Muscle layer of colon (tissue), 2 donors: Measurements from ENCODE around the gene NUAK2.

Experiments
- H3K27ac ChIP-seq: one replicate; pipeline ENCODE4 v1.7.0; 2013; ENCODE audit warnings: low read depth, mild to moderate bottlenecking, low read length, moderate library complexity
- H3K27me3 ChIP-seq, 2 donors: one replicate each; pipeline ENCODE4 v1.7.0; 2013; ENCODE audit warnings: low read length in 2 of 2, mild to moderate bottlenecking in 2 of 2; ENCODE audit not compliant: insufficient read depth in 2 of 2, control insufficient read depth in 1 of 2
- H3K36me3 ChIP-seq: one replicate; pipeline ENCODE4 v1.7.0; 2013; ENCODE audit warnings: mild to moderate bottlenecking, low read length; ENCODE audit not compliant: insufficient read depth
- H3K4me1 ChIP-seq: one replicate; pipeline ENCODE4 v1.7.0; 2013; ENCODE audit warnings: mild to moderate bottlenecking, low read length; ENCODE audit not compliant: insufficient read depth
- H3K4me3 ChIP-seq, 2 donors: one replicate each; pipeline ENCODE4 v1.7.0; 2013; ENCODE audit warnings: low read length in 2 of 2, low read depth in 1 of 2, mild to moderate bottlenecking in 1 of 2, moderate library complexity in 1 of 2
- H3K9ac ChIP-seq: one replicate; pipeline ENCODE4 v1.7.0; 2013; ENCODE audit warnings: low read length
- H3K9me3 ChIP-seq: one replicate; pipeline ENCODE4 v1.7.0; 2013; ENCODE audit warnings: mild to moderate bottlenecking, low read length
- donor health status: abdominal sarcoma.
- donor health status: Adenocarcinoma of cecum.

The NUAK2 gene

DNA sequence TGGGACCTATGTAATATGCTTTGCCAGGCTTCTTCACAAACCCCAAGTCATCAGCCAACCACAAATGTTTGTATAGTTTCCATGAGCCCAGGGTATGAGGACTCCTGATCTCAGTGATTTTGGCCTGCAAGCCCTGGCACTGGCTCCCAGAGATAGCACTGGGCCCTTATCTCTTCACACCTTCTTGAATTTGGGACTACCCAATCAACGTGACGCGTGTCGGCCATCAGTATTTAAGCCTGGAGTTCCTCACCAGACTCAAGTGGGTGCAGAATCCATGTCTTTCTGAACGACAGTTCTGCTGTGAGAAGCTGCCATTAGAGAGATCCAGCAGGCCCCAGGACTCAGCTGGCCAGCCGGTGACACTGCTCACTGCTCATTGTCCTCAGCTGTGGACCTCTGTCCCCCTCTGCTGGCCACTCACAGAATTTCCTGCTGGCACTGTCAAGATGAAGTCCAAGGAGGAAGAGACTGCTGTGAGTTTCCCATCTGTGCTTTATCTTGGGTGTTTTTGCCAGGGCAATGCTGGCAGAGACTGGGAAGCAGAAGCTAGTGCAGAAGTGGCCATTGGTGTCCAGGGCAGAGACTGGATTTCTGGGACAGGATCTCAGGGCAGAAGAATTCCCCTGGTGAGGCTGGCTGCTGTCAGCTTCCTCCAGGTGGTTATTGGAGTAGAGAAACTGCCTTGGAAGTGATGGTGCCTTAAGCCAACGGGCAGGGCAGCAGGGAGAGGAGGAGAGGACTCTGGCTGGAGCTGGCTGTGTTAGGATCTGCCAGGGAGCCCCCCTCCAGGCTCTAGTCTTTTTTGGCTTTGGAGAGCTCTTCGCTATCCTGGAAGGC, 65.4 kb downstream of the NUAK2 start:
- peaks cover 17% of the 10 kb centered on the region for H3K4me1 ChIP-seq
- no peaks in the 10 kb centered on the region for H3K36me3 ChIP-seq
- no peaks in the 10 kb centered on the region for H3K9me3 ChIP-seq
- no peaks in the 10 kb centered on the region for H3K27me3 ChIP-seq
- H3K27ac ChIP-seq = peak overlapping the region; percentile 45
- no peak overlapping the region for H3K4me3 ChIP-seq
- peak overlapping the region; percentile 50 for H3K9ac ChIP-seq
